NCI-H1417 treated with DMSO at 0.1 percent for 48 hours (cell line): ENCODE results near the gene KLK6.

ENCODE experiments used
- DNase-seq: peaks from one replicate; lab custom pipeline; 2025; lab: John Stamatoyannopoulos, UW

The KLK6 gene

DNA sequence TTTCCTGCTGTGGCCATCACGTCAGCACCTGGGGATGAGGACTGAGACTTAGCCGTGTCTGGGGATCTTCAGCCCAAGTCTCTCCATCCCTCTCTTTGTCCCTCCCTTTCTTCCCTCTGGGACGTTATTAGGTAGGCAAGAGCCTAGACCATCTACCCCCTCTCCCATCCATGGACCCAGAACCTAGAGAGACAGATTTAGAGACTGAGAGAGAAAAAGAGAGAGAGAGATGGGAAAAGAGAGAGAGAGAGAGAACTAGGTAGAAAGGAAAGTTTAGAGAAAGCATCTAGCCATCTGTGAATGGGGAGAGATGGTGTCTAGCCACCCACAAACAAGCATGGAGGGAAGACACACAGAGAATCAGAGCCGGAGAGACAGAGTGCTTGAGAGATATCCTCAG is 58.7 kb downstream of the KLK6 start:
- no peak for DNase-seq

DNA sequence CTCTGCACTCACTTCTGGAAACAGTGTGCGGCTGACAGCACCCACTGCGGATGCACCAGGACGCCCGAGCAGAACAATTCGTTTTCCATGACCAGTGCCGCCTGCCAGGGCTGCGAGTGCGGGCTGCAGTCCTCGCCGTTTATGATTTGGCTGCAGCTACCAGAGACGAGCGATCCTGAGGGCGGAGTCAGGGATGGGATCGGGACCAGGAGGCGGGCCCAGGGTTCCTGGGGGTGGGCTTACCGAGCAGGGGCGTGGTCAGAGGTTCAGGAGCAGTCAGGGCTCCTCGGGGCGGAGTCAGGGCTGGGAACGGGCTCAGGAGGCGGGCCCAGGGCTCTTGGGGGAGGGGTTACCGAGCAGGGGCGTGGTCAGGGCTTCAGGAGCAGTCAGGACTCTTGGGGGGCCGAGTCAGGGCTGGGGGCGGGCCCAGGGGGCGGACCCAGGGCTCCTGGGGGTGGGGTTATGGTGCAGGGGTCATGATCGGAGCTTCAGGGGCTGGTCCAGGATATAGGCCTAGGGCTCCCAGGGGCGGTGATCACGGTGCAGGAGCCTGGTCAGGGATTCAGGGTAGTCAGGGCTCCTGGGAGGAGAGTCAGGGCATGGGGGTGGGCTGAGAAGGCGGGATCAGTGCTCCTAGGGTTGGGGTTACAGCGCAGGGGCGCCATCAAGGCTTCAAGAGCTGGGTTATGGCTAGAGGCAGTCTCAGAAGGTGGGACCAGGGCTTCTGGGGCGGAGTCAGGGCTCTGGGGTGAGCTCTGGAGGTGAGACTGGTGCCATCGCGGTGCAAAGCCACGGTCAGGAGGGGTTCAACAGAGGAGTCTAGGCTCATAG is 59.9 kb downstream of the KLK6 start:
- DNase-seq: no peak
